A549 (cell line): ENCODE measurements around the gene ENO4. TPM values are rescaled to one million over a fixed set of nuclear protein-coding genes. Genes with fewer than 3 reads are reported as not detected.

Experiments
- ATAC-seq, 2 experiments: fragments of 200-7000 bp in 1 of 2; fragments of >200 bp in 1 of 2; cut with Nextera tagmentation in 1 of 2; cut with Tn5 transposase in 1 of 2; 3 replicates each; pipeline versions ENCODE4 v1.8.0 to v1.9.1; 2018 to 2020; ENCODE audit warnings: mild to moderate bottlenecking in 1 of 2, moderate library complexity in 1 of 2
- CTCF ChIA-PET: fragments of 300-600 bp; sonication (Branson Sonifier 250); formaldehyde crosslinking; extraction: SDS; loops from one replicate; lab custom pipeline; 2021; ENCODE audit warnings: antibody characterized with exemption, inconsistent platforms; lab: Yijun Ruan, JAX
- POLR2A ChIA-PET: fragments of 350-600 bp; formaldehyde crosslinking; extraction: SDS; loops from one replicate; lab custom pipeline; 2021; ENCODE audit warnings: antibody characterized with exemption, inconsistent platforms; lab: Yijun Ruan, JAX
- DNase-seq, 2 experiments: peaks; one replicate each; pipeline versions ENCODE4 v3.0.0 to v3.0.0-alpha.2; 2011 to 2016; ENCODE audit warnings: low read depth in 1 of 2, low spot score in 1 of 2
- FAIRE-seq: peaks from 2 replicates; lab custom pipeline; 2011; peaks lifted over from hg19 to GRCh38; lab: Jason Lieb, UNC
- H3K27ac ChIP-seq, 2 experiments: fragments of >200 bp; sonication (Bioruptor Twin); formaldehyde crosslinking; 3 replicates each; pipeline ENCODE4 v1.5.1; 2016 to 2017
- H3K4me1 ChIP-seq: fragments of >200 bp; sonication (Bioruptor Twin); formaldehyde crosslinking; 3 replicates; pipeline ENCODE4 v1.6.1; 2016
- H3K4me2 ChIP-seq: fragments of >200 bp; sonication (Bioruptor Twin); formaldehyde crosslinking; 3 replicates; pipeline ENCODE4 v1.6.1; 2016
- H3K4me3 ChIP-seq: fragments of >200 bp; sonication (Bioruptor Twin); formaldehyde crosslinking; 3 replicates; pipeline ENCODE4 v1.5.1; 2016
- H3K9me3 ChIP-seq: fragments of >200 bp; sonication (Bioruptor Twin); formaldehyde crosslinking; 3 replicates; pipeline ENCODE4 v1.6.1; 2016
- ATOH8 ChIP-seq: fragments of 250-450 bp; sonication (Bioruptor Pico); IDR thresholded peaks from 2 replicates; pipeline ENCODE4 v1.5.0; 2020; ENCODE audit warnings: low read depth, mild to moderate bottlenecking, moderate library complexity
- BCL3 ChIP-seq: fragments of >200 bp; sonication (Bioruptor Twin); formaldehyde crosslinking; IDR thresholded peaks from 3 replicates; pipeline ENCODE4 v1.6.1; 2016
- CBX2 ChIP-seq: fragments of 200-600 bp; sonication (generic); IDR thresholded peaks from 2 replicates; pipeline ENCODE4 v1.6.1; 2016; ENCODE audit warnings: low read depth, mild to moderate bottlenecking, borderline replicate concordance
- CHD4 ChIP-seq: fragments of 200-600 bp; sonication (generic); IDR thresholded peaks from 2 replicates; pipeline ENCODE4 v1.6.1; 2016; ENCODE audit warnings: antibody characterized with exemption, mild to moderate bottlenecking, borderline replicate concordance
- EHF ChIP-seq: fragments of 250-450 bp; sonication (Bioruptor Pico); IDR thresholded peaks from 2 replicates; pipeline ENCODE4 v1.5.0; 2020; ENCODE audit warnings: mild to moderate bottlenecking
- EHMT2 ChIP-seq: fragments of 200-600 bp; sonication (generic); IDR thresholded peaks from 2 replicates; pipeline ENCODE4 v1.6.1; 2016; ENCODE audit warnings: antibody characterized with exemption, low read depth, mild to moderate bottlenecking, moderate library complexity
- EP300 ChIP-seq, 2 experiments: fragments of >200 bp; sonication (Bioruptor Twin); formaldehyde crosslinking; IDR thresholded peaks; 2 replicates in 1 of 2; 3 replicates in 1 of 2; pipeline ENCODE4 v1.6.1; 2016 to 2017
- ESRRA ChIP-seq: fragments of 150-350 bp; IDR thresholded peaks from 2 replicates; pipeline ENCODE4 v1.6.1; 2014; ENCODE audit warnings: mild to moderate bottlenecking, low read length, borderline replicate concordance
- HES2 ChIP-seq: fragments of >200 bp; sonication (Bioruptor Twin); formaldehyde crosslinking; IDR thresholded peaks from 2 replicates; pipeline ENCODE4 v1.6.1; 2016
- HEYL ChIP-seq: fragments of 250-450 bp; sonication (Bioruptor Pico); IDR thresholded peaks from 2 replicates; pipeline ENCODE4 v1.8.0; 2021; ENCODE audit warnings: mild to moderate bottlenecking, moderate library complexity
- HOXB5 ChIP-seq: fragments of 250-450 bp; sonication (Bioruptor Pico); IDR thresholded peaks from 2 replicates; pipeline ENCODE4 v1.5.0; 2020; ENCODE audit warnings: mild to moderate bottlenecking, moderate library complexity
- JUN ChIP-seq, 2 experiments: fragments of >200 bp; sonication (Bioruptor Twin); formaldehyde crosslinking; IDR thresholded peaks; 2 replicates in 1 of 2; 3 replicates in 1 of 2; pipeline ENCODE4 v1.6.1; 2016 to 2017
- JUNB ChIP-seq: fragments of >200 bp; sonication (Bioruptor Twin); formaldehyde crosslinking; IDR thresholded peaks from 2 replicates; pipeline ENCODE4 v1.6.1; 2016
- MAZ ChIP-seq: fragments of 150-350 bp; IDR thresholded peaks from 2 replicates; pipeline ENCODE4 v1.6.1; 2014; ENCODE audit warnings: antibody characterized with exemption, low read depth, low read length, borderline replicate concordance
- MYC ChIP-seq: IDR thresholded peaks from 2 replicates; pipeline ENCODE4 v1.6.1; 2012; ENCODE audit warnings: mild to moderate bottlenecking, inconsistent platforms, low read length, improper control_type of control experiment, borderline replicate concordance
- NFE2L2 ChIP-seq: fragments of 150-350 bp; conservative IDR thresholded peaks from 2 replicates; pipeline ENCODE4 v1.6.1; 2014; ENCODE audit warnings: low read length
- NPAS2 ChIP-seq: fragments of 250-450 bp; sonication (Bioruptor Pico); IDR thresholded peaks from 2 replicates; pipeline ENCODE4 v1.8.0; 2022; ENCODE audit warnings: mild to moderate bottlenecking, moderate library complexity, borderline replicate concordance
- NR3C1 ChIP-seq: fragments of >200 bp; sonication (Bioruptor Twin); formaldehyde crosslinking; IDR thresholded peaks from 3 replicates; pipeline ENCODE4 v1.6.1; 2017
- RFX5 ChIP-seq: fragments of 450-650 bp; IDR thresholded peaks from 2 replicates; pipeline ENCODE4 v1.7.1; 2014; ENCODE audit warnings: antibody characterized with exemption, mild to moderate bottlenecking, moderate library complexity
- RNF2 ChIP-seq: fragments of 200-600 bp; sonication (generic); IDR thresholded peaks from 2 replicates; pipeline ENCODE4 v1.6.1; 2016; ENCODE audit warnings: low read depth, mild to moderate bottlenecking, antibody characterized with exemption, moderate library complexity, borderline replicate concordance
- SMC3 ChIP-seq: fragments of >200 bp; sonication (Bioruptor Twin); formaldehyde crosslinking; IDR thresholded peaks from 3 replicates; pipeline ENCODE4 v1.6.1; 2018; ENCODE audit warnings: inconsistent platforms
- SREBF2 ChIP-seq: fragments of 450-650 bp; IDR thresholded peaks from 2 replicates; pipeline ENCODE4 v1.6.1; 2014; ENCODE audit warnings: mild to moderate bottlenecking, moderate library complexity
- TFCP2L1 ChIP-seq: fragments of 250-450 bp; sonication (Bioruptor Pico); IDR thresholded peaks from 2 replicates; pipeline ENCODE4 v1.5.0; 2021; ENCODE audit warnings: mild to moderate bottlenecking
- ZSCAN20 ChIP-seq: fragments of 250-450 bp; sonication (Bioruptor Pico); IDR thresholded peaks from 2 replicates; pipeline ENCODE4 v1.8.0; 2022; ENCODE audit warnings: mild to moderate bottlenecking, moderate library complexity
- WGBS: methylation state at CpG from one replicate; pipeline ENCODE4 v1.1.6; 2017; ENCODE audit errors: missing lambda C conversion rate; 5-methylcytosine and 5-hydroxymethylcytosine counted together
- polyA plus RNA-seq, 4 experiments: library from polyadenylated mRNA; depleted of rRNA in 3 of 4; stranded (reverse); fragments of >200 nt; fragmentation: RNase III in 1 of 4; extraction: RNeasy Plus Mini Kit Qiagen cat#74134 plus additional on column Dnase treatment in 1 of 4; gene quantifications; 2 replicates in 3 of 4; 3 replicates in 1 of 4; pipeline ENCODE4 v1.2.3, GENCODE V29; 2011 to 2017

The ENO4 gene
- polyA plus RNA-seq, 2 of the 4 experiments (the other 2 are of a cell fraction) = 0.39 to 0.47 TPM

- Histone ChIP-seq H3K27ac (no peak overlapping the region), H3K4me3 (no peak overlapping the region), H3K4me1 (no peaks in the 10 kb centered on the region), H3K4me2 (no peak overlapping the region), H3K9me3 (no peaks in the 10 kb centered on the region)
- no peak for ATAC-seq
- ChIA-PET CTCF (interaction anchor here (0.6 to 38.0 kb wide), 8 partner anchors 12 to 370 kb away, joined by 3 to 1061 read pairs (median 4); no protein-coding TSS in a partner anchor), POLR2A (no interaction called here)
- TF ChIP-seq CHD4 (no peak), EHF (no peak)
- FAIRE-seq = no peak
- DNase-seq = no peak
- WGBS = 64% methylated on average over 4 of the region's 4 CpGs
Observed at GRCh38 chr10:116801658-116802057, 47.6 kb upstream of the ENO4 start.

- CTCF ChIA-PET = interaction anchor here (1.4 to 38.0 kb wide), 4 partner anchors 14 to 369 kb away, joined by 3 to 1061 read pairs (median 16); no protein-coding TSS in a partner anchor
- Histone ChIP-seq H3K4me3 (no peak overlapping the region), H3K4me2 (no peak overlapping the region)
Observed at GRCh38 chr10:116802474-116802873, 46.8 kb upstream of the ENO4 start.

GRCh38 chr10:116802876-116803275 lies 46.4 kb upstream of the ENO4 start:
- H3K9me3 ChIP-seq = no peaks in the 10 kb centered on the region
- ChIA-PET CTCF (interaction anchor here (0.8 to 38.0 kb wide), 5 partner anchors 10 to 369 kb away, joined by 3 to 1061 read pairs (median 6); no protein-coding TSS in a partner anchor), POLR2A (no interaction called here)
- ATAC-seq (no peak), FAIRE-seq (no peak), DNase-seq (no peak)
- WGBS = 76% methylated on average over 19 of the region's 19 CpGs
- no peaks in the 10 kb centered on the region for H3K4me1 ChIP-seq
- TF ChIP-seq JUN (IDR thresholded peaks at IDR 0.05) (no peak), MYC (no peak), EHF (no peak), NR3C1 (no peak), NFE2L2 (no peak), RNF2 (no peak)
- no peak overlapping the region for H3K4me2 ChIP-seq
- H3K27ac ChIP-seq = no peak overlapping the region
- H3K4me3 ChIP-seq = no peak overlapping the region

More at GRCh38 chr10:116802474-116802873, 46.8 kb upstream of the ENO4 start:
- Histone ChIP-seq H3K27ac (no peak overlapping the region), H3K4me1 (no peaks in the 10 kb centered on the region), H3K9me3 (no peaks in the 10 kb centered on the region)
- DNase-seq = no peak
- WGBS = 84% methylated on average over 6 of the region's 6 CpGs
- TF ChIP-seq SMC3 (no peak), NPAS2 (CRISPR knock-in tag) (no peak), JUNB (no peak), HES2 (no peak), HOXB5 (CRISPR knock-in tag) (no peak), EHF (no peak), BCL3 (no peak), ATOH8 (CRISPR knock-in tag) (no peak), NR3C1 (no peak), HEYL (CRISPR knock-in tag) (no peak), MAZ (no peak), TFCP2L1 (no peak), SREBF2 (no peak), CBX2 (no peak), ZSCAN20 (CRISPR knock-in tag) (no peak), EP300 (IDR thresholded peaks at IDR 0.05) (no peak), RFX5 (no peak), EHMT2 (no peak), ESRRA (no peak)
- POLR2A ChIA-PET = no interaction called here
- FAIRE-seq = no peak
- no peak for ATAC-seq
